SH-SY5Y (cell line): ENCODE data around the gene ARID4A.

Source experiments
- GATA2 ChIP-seq: IDR thresholded peaks from 2 replicates; pipeline ENCODE4 v1.6.1; 2011; ENCODE audit warnings: mild to moderate bottlenecking, low read depth, low read length
- GATA3 ChIP-seq: IDR thresholded peaks from 2 replicates; pipeline ENCODE4 v1.6.1; 2011; ENCODE audit warnings: low read depth, mild to moderate bottlenecking, low read length, moderate library complexity

DNA sequence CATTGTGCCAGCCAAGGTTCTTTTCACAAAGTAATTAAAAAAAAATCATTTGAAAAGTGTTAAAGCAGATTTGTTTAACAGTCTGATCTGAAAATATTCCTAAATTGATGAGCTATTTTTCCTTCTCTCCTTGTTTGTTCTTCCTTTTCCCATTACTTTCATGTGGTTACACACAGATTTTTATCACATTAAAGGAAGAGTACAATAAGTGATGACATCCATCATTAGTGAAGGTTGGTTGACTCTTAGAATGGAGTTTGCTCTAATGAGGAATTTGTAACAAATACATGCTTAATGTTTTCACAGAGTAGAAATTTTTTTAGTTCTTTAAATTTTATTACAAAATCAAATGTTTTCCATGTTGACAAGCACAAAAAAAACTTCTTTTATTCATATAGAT lies 78.4 kb downstream of the ARID4A start:
- TF ChIP-seq GATA2 (no peak), GATA3 (no peak)
